HCT116 (cell line): ENCODE measurements around the gene ANKZF1.

Source experiments
- CEBPB ChIP-seq: IDR thresholded peaks from 2 replicates; pipeline ENCODE4 v1.6.1; 2012; ENCODE audit warnings: low read depth
- CTCF ChIP-seq, 3 experiments: fragments of 200-600 bp in 1 of 3; sonication (generic) in 1 of 3; IDR thresholded peaks in 2 of 3; conservative IDR thresholded peaks in 1 of 3; 2 replicates each; pipeline ENCODE4 v1.5.1; 2012 to 2017; ENCODE audit warnings: low read depth in 2 of 3, low read length in 2 of 3, antibody characterized with exemption in 1 of 3, borderline replicate concordance in 1 of 3, control low read depth in 1 of 3, mild to moderate bottlenecking in 1 of 3, mixed read lengths in 1 of 3, mixed run types in 1 of 3, moderate library complexity in 1 of 3; ENCODE audit not compliant: insufficient read depth in 1 of 3
- EZH2 ChIP-seq: fragments of 200-600 bp; sonication (generic); IDR thresholded peaks from 2 replicates; pipeline ENCODE4 v1.6.1; 2017; ENCODE audit warnings: antibody characterized with exemption, mixed run types
- JUND ChIP-seq: IDR thresholded peaks from 2 replicates; pipeline ENCODE4 v1.6.1; 2012
- YY1 ChIP-seq: IDR thresholded peaks from 2 replicates; pipeline ENCODE4 v1.6.1; 2011; ENCODE audit warnings: low read length, low read depth, moderate library complexity, mild to moderate bottlenecking; ENCODE audit not compliant: insufficient replicate concordance; ENCODE audit errors: extremely low read depth
- ZNF274 ChIP-seq: fragments of 200-500 bp; sonication (Bioruptor generic); IDR thresholded peaks from 2 replicates; pipeline ENCODE4 v1.6.1; 2014; ENCODE audit warnings: mild to moderate bottlenecking, low read depth, low read length, inconsistent platforms

GRCh38 chr2:219210196-219210885 lies 19.3 kb upstream of the ANKZF1 start:
- no peak for TF ChIP-seq CEBPB
- TF ChIP-seq JUND, result no peak
- TF ChIP-seq CTCF (IDR thresholded peaks at IDR 0.05 in 2 of 3, conservative IDR thresholded peaks at IDR 0.05 in 1 of 3; ENCODE audit: borderline replicate concordance in 1 of 3, insufficient read depth in 1 of 3, low read depth in 2 of 3, low read length in 2 of 3), result no peak
- TF ChIP-seq ZNF274, result no peak
- no peak for TF ChIP-seq YY1
- no peak for TF ChIP-seq EZH2
